H1 (cell line): ENCODE data around the gene TMEM130.

Experiments
- CEBPB ChIP-seq: IDR thresholded peaks from 2 replicates; pipeline ENCODE4 v1.6.1; 2012; ENCODE audit warnings: low read depth, low read length
- CHD1 ChIP-seq: IDR thresholded peaks from 2 replicates; pipeline ENCODE4 v1.6.1; 2012; ENCODE audit warnings: low read depth, low read length, improper control_type of control experiment
- CTCF ChIP-seq, 3 experiments: IDR thresholded peaks; 1 replicate in 2 of 3; 2 replicates in 1 of 3; pipeline versions ENCODE4 v1.5.1 to v1.6.1; 2011; ENCODE audit warnings: low read length in 3 of 3, mild to moderate bottlenecking in 3 of 3, inconsistent platforms in 2 of 3, low read depth in 1 of 3, moderate library complexity in 1 of 3; ENCODE audit not compliant: insufficient read depth in 1 of 3; ENCODE audit errors: control extremely low read depth in 1 of 3
- EGR1 ChIP-seq: IDR thresholded peaks from 2 replicates; pipeline ENCODE4 v1.6.1; 2011; ENCODE audit warnings: low read depth, low read length, borderline replicate concordance
- EP300 ChIP-seq, 2 experiments: IDR thresholded peaks; 1 replicate in 1 of 2; 2 replicates in 1 of 2; pipeline ENCODE4 v1.6.1; 2011 to 2012; ENCODE audit warnings: low read depth in 2 of 2, low read length in 2 of 2, mild to moderate bottlenecking in 2 of 2, borderline replicate concordance in 1 of 2, inconsistent platforms in 1 of 2, moderate library complexity in 1 of 2
- EZH2 ChIP-seq: fragments of 200-600 bp; sonication (generic); IDR thresholded peaks from 2 replicates; pipeline ENCODE4 v1.7.1; 2012; ENCODE audit warnings: low read depth, mild to moderate bottlenecking, moderate library complexity, low read length, inconsistent platforms; ENCODE audit not compliant: severe bottlenecking
- GTF2F1 ChIP-seq: IDR thresholded peaks from 2 replicates; pipeline ENCODE4 v1.6.1; 2012; ENCODE audit warnings: low read depth, low read length, improper control_type of control experiment, borderline replicate concordance
- HDAC2 ChIP-seq, 2 experiments: fragments of 300-600 bp in 1 of 2; sonication (generic) in 1 of 2; IDR thresholded peaks; 2 replicates each; pipeline ENCODE4 v1.6.1; 2011 to 2012; ENCODE audit warnings: low read depth in 2 of 2, low read length in 2 of 2, mild to moderate bottlenecking in 2 of 2, moderate library complexity in 2 of 2, borderline replicate concordance in 1 of 2, inconsistent platforms in 1 of 2
- KDM1A ChIP-seq: fragments of 200-600, 300-600 bp; sonication (generic); IDR thresholded peaks from 2 replicates; pipeline ENCODE4 v1.7.1; 2016; ENCODE audit warnings: mild to moderate bottlenecking, low read length, borderline replicate concordance
- POLR2A ChIP-seq, 2 experiments: IDR thresholded peaks; 1 replicate in 1 of 2; 2 replicates in 1 of 2; pipeline ENCODE4 v1.6.1; 2011; ENCODE audit warnings: low read depth in 2 of 2, low read length in 2 of 2, mild to moderate bottlenecking in 2 of 2; ENCODE audit errors: control extremely low read depth in 1 of 2
- SIN3A ChIP-seq, 2 experiments: IDR thresholded peaks in 1 of 2; conservative IDR thresholded peaks in 1 of 2; 2 replicates each; pipeline ENCODE4 v1.6.1; 2011 to 2012; ENCODE audit warnings: low read length in 2 of 2, improper control_type of control experiment in 1 of 2, low read depth in 1 of 2, mild to moderate bottlenecking in 1 of 2
- TAF1 ChIP-seq: IDR thresholded peaks from 2 replicates; pipeline ENCODE4 v1.6.1; 2011; ENCODE audit warnings: mild to moderate bottlenecking, low read depth, low read length

GRCh38 chr7:98834949-98835348 lies 34.9 kb downstream of the TMEM130 start:
- no peak for TF ChIP-seq EZH2
- no peak for TF ChIP-seq POLR2A (IDR thresholded peaks at IDR 0.05; ENCODE audit: control extremely low read depth in 1 of 2, low read depth in 2 of 2, low read length in 2 of 2)
- TF ChIP-seq HDAC2 (IDR thresholded peaks at IDR 0.05; ENCODE audit: borderline replicate concordance in 1 of 2, low read depth in 2 of 2, low read length in 2 of 2): no peak
- TF ChIP-seq CTCF (IDR thresholded peaks at IDR 0.05; ENCODE audit: control extremely low read depth in 1 of 3, insufficient read depth in 1 of 3, low read depth in 1 of 3, low read length in 3 of 3): no peak
- no peak for TF ChIP-seq SIN3A (conservative IDR thresholded peaks at IDR 0.05 in 1 of 2, IDR thresholded peaks at IDR 0.05 in 1 of 2; ENCODE audit: low read depth in 1 of 2, low read length in 2 of 2)
- TF ChIP-seq EGR1: no peak
- no peak for TF ChIP-seq TAF1
- no peak for TF ChIP-seq KDM1A
- TF ChIP-seq EP300 (IDR thresholded peaks at IDR 0.05; ENCODE audit: borderline replicate concordance in 1 of 2, low read depth in 2 of 2, low read length in 2 of 2): no peak
- TF ChIP-seq CHD1: no peak
- TF ChIP-seq CEBPB: no peak
- TF ChIP-seq GTF2F1: no peak
